ENCODE measurements around the gene MCCC2.
"Not testable (repeated sequence)": the region's sequence is repeated elsewhere in the genome, so short reads cannot be mapped to it uniquely, and the experiment has no call there.

The MCCC2 gene

DNA sequence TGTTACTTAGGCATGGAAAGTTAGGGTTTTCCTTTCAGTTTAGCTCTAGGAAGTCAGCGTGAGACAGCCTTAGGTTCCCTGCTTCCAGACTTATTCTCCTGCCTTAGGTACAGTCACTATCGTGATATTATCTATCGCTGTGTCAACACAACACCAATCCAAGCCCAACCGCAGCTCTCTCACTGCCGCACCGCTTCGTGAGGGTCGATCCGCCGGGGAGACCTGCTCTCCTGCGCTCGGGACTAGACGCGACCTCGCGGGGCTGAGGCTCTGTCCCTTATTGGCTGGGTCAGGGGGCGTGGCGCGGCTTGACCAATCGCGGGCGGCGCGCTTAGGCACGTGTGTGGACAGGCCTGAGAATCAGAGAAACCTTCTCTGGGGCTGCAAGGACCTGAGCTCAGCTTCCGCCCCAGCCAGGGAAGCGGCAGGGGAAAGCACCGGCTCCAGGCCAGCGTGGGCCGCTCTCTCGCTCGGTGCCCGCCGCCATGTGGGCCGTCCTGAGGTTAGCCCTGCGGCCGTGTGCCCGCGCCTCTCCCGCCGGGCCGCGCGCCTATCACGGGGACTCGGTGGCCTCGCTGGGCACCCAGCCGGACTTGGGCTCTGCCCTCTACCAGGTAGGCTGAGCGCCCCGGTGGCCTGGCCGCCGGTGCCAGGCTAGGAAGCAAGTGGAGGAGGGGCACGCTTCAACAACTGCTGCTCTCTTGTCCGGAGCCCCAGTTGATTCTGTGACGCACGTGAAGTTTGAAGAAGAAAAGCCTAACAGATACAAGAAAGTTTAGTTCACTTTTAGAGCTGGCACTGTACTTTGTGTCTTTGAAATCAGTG lies at the start of gene MCCC2:
TSS of gene MCCC2 (plus strand) at position 400 of the 825 bp plus-strand sequence. CDS start at position 486, 86 bp downstream.
- peak; percentile 89 to 91 for DNase-seq (ENCODE audit: low read depth in 2 of 2)

DNA sequence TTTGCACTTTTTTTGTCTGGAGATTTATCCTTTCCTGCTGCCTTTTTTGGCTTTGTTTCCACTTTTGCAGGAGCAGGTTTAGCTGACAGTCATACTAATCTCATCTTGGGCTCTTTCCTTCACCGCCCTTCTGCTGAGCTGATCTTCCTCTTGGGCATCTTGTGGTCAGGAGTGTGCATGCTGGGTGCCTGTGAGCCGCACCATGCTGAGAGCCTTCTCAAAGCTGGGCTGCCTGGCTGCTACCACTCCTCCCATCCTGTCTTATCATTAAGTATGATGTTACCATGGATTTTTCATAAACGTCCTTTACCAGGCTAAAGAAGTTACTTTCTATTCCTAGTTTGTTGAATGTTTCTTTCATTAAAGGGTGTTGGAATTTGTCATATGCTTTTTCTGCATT lies 49.5 kb upstream of the MCCC2 start:
- no peak for DNase-seq (ENCODE audit: low read depth in 2 of 2)

DNA sequence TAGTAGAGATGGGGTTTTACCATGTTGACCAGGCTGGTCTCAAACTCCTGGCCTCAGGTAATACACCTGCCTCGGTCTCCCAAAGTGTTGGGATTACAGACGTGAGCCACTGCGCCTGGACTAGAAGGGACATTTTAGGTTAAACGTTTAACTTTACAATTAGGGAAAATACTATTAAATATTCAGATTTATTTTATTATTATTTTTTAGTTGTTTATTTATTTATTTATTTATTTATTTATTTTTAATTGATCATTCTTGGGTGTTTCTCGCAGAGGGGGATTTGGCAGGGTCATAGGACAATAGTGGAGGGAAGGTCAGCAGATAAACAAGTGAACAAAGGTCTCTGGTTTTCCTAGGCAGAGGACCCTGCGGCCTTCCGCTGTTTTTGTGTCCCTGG lies 36.3 kb upstream of the MCCC2 start:
- not testable (repeated sequence) for DNase-seq (ENCODE audit: low read depth in 2 of 2)

DNA sequence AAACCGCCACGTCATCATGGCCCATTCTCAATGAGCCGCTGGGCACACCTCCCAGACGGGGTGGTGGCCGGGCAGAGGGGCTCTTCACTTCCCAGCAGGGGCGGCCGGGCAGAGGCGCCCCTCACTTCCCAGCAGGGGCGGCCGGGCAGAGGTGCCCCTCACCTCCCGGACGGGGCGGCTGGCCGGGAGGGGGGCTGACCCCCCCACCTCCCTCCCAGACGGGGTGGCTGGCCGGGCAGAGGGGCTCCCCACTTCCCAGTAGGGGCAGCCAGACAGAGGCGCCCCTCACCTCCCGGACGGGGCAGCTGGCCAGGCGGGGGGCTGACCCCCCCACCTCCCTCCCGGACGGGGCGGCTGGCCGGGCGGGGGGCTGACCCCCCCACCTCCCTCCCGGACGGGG lies 35.6 kb upstream of the MCCC2 start:
- DNase-seq (ENCODE audit: low read depth in 2 of 2) = not testable (repeated sequence)

DNA sequence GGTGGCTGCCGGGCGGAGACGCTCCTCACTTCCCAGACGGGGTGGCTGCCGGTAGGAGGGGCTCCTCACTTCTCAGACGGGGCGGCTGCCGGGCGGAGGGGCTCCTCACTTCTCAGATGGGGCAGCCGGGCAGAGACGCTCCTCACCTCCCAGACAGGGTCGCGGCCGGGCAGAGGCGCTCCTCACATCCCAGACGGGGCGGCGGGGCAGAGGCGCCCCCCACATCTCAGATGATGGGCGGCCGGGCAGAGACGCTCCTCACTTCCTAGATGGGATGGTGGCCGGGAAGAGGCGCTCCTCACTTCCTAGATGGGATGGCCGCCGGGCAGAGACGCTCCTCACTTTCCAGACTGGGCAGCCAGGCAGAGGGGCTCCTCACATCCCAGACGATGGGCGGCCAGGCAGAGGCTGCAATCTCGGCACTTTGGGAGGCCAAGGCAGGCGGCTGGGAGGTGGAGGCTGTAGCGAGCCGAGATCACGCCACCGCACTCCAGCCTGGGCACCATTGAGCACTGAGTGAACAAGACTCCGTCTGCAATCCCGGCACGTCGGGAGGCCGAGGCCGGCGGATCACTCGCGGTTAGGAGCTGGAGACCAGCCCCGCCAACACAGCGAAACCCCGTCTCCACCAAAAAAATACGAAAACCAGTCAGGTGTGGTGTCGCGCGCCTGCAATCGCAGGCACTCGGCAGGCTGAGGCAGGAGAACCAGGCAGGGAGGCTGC lies 35.0 kb upstream of the MCCC2 start:
- DNase-seq (ENCODE audit: low read depth in 2 of 2) = not testable (repeated sequence)

DNA sequence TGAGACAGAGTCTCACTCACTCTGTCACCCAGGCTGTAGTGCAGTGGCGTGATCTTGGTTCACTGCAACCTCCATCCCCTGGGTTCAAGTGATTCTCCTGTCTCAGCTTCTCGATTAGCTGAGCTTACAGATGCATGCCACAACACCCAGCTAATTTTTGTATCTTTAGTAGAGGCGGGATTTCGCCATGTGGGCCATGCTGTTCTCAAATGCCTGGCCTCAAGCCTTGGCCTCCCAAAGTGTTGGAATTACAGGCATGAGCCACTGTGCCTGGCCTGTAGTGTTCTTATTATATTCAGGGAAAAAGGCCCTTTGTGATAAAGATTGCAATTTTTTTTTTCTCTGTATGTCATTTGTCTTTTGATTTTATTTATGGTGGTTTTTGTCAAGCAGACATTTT lies 24.0 kb upstream of the MCCC2 start:
- DNase-seq (ENCODE audit: low read depth in 2 of 2) = no peak

DNA sequence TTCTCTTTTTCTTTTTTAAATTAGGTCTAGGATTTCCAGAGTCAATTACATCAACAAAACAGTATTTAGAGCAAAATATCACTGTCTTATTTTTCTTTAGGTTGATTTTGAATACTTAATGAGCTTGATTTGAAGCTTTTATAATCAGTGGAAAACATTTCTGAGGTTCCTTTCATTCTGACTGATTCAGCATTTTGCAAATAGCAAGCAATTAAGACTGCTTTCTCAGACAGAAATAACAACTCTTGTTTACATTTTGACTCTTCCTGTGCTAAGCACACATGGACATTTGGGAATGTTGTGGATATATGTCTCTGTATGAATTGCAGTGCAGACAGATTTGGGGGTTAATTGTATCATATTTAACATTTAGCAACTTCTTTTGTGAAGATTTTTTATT lies 22.2 kb upstream of the MCCC2 start:
- DNase-seq (ENCODE audit: low read depth in 2 of 2) = no peak

DNA sequence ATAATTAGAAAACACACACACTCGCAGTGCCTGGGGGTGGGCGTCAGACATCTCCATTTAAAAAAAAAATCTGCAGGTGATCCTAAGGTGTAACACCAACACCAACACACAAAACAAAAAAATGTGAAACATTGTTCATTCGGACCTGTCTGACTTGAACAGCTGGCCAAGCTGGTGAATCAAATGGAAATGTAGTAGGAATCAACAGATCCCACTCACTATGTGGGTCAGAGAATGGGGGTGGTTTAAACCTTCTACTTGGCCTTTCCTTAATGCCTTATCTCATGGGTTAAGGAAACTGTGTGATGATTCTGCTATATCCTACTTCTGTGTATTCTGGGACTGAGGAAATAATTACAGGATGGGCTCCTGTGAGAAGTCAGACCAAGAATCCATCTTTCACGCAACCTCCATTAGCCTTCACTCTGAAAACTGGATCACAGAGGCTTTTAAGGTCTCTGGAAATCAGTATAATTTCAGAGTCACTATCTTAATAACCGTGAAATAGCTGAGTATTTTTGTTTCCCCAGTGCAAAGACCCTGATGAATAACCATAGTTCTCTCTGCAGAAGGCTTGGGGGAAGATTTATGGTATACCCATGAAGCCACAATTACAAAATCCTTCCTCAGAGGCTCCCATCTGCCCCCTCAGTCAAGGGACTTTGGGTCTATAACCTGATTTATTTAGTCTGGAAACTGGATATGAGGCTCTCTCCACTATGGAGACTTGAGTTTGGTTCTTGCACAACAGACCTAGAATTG lies 17.2 kb upstream of the MCCC2 start:
- DNase-seq (ENCODE audit: low read depth in 2 of 2) = no peak

DNA sequence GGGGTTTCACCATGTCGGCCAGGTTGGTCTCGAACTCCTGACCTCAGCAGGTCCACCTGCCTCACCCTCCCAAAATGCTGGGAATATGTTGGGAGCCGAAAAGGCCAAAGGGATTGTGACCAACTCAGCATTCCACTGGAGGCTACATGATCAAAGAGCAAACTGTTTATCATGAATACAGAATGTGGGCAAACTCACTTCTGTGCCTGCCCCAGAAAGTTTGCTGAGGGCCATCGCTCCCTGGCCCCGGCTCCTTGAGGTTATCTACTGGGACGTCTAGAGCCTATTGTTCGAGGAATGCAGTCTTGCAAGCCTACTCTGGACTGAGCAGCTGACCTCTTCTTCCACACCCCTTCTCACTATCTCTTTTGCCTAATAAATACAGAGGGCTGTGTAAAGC lies 15.3 kb upstream of the MCCC2 start:
- DNase-seq (ENCODE audit: low read depth in 2 of 2) = not testable (repeated sequence)

DNA sequence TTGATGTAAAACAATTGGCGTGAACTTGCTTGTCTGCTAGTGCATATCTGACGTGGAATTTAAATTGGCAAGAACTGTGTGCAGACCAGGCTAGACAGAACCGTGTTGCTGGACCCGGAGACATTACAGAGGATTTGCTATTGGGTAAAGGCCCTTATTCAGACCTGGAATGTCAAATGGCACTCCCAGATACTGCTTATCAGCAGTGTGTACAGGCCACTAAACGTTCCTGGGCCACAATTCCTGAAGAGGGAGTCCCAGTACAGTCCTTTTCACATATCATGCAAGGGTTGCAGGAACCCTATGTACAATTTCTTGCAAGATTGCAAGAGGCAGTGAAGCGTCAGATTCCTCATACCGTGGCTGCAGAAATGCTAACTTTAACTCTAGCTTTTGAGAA lies 13.5 kb upstream of the MCCC2 start:
- no peak for DNase-seq (ENCODE audit: low read depth in 2 of 2)

DNA sequence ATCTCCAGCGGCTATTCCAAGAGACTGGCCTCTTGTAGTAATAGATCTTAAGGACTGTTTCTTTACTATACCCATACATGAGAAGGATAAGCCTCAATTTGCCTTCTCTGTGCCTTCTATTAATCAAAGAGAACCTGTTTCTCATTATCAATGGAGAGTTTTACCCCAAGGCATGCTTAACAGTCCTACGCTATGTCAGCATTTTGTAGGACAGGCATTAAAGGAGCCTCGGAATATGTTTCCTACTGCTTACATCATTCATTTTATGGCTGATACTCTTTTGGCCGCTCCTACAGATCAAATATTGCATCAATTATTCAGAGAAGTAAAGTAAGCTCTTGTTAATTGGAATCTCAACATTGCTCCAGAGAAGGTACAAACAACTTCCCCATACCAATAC lies 11.6 kb upstream of the MCCC2 start:
- DNase-seq (ENCODE audit: low read depth in 2 of 2) = not testable (repeated sequence)

DNA sequence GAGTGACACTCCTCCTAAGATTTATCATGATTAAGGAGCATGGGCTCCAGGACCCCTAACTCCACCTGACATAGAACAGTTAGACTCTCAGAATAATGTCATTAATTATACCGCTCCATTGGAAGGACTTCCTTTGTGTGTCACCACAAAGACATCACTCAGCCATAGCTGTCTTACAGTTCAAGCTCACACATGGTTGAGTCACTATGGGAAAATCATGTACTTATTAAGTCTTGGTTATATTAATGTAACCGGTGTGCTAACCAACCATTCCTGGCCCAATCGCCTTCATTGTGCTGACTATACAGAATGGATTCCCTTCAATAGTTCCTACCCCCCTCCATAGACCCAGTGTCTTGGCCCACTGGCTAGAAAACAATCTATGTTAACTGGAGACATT lies 10.9 kb upstream of the MCCC2 start:
- DNase-seq (ENCODE audit: low read depth in 2 of 2) = no peak

DNA sequence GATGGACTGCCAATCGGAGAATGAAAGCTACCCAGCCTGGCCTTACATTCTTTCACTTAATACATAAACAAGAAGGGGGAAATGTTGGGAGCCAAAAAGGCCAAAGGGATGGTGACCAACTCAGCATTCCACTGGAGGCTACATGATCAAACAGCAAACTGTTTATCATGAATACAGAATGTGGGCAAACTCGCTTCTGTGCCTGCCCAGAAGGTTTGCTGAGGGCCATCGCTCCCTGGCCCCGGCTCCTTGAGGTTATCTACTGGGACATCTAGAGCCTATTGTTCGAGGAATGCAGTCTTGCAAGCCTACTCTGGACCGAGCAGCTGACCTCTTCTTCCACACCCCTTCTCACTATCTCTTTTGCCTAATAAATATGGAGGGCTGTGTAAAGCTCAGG lies 9.3 kb upstream of the MCCC2 start:
- DNase-seq (ENCODE audit: low read depth in 2 of 2) = not testable (repeated sequence)

DNA sequence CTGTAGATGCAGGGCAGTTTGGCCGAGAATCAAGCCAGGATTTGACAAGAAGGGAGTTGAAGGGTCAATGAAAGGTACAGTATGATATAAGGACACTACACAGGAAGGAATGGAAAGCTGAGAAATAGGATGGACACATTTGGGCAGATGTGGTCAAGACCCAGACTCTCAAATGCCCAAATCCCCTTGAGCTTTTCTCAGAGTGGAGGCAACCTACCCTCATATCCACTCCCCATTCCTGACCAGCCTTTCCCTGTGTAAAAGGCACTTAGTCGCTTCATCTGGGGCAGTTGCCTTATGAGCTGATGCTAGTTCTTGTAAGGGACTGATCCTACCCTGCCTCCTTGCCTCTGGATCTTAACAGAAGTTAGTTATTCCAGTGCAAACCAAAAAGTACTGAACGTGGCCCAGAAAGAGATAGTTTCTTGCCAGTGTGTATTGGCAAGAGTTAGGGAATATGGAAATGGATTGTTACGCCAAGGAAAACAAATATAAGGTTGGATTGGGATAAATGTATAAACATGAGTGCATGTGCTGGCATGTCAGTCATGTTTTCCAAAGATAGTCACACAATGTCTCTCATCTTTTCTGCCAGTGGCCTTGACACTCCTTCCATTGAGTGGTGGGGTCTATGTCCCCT lies 4.1 kb upstream of the MCCC2 start:
- DNase-seq (ENCODE audit: low read depth in 2 of 2) = no peak

DNA sequence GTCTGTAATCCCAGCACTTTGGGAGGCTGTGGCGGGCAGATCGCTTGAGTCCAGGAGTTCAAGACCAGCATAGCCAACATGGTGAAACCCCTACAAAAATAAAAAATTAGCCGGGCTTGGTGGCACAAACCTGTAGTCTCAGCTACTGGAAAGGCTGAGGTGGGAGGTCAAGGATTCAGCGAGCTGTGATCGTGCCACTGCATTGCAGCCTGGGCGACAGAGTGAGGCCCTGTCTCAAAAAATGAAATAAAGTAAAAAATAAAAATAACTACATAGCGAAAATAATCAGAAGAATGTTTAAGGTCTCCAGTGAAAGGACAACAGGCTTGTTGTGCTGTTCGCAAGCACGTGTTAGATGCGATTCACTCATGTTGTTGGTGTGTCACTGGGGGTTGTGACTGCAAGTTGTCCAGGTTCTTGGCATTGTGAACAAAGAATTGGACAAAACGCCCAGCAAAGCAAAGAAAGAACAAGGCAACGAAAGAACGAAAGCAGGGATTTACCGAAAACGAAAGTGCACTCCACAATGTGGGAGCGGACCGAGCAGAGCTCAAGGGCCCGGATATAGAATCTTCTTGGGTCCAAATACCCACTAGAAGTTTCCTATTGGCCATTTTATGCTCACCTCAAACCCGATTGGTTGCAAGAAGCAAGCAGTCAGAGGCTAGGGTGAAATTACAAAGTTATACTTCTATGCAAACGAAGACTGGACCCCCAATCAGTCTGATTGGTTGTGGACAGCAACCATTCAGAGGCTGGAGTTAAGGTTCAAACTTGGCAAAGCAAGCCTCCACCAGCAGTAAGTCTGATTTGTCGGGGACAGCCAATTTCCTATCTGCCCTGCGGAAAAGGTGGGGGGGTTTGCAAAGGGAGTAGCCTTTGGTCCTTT lies 844 bp upstream of the MCCC2 start:
- no peak for DNase-seq (ENCODE audit: low read depth in 2 of 2)

DNA sequence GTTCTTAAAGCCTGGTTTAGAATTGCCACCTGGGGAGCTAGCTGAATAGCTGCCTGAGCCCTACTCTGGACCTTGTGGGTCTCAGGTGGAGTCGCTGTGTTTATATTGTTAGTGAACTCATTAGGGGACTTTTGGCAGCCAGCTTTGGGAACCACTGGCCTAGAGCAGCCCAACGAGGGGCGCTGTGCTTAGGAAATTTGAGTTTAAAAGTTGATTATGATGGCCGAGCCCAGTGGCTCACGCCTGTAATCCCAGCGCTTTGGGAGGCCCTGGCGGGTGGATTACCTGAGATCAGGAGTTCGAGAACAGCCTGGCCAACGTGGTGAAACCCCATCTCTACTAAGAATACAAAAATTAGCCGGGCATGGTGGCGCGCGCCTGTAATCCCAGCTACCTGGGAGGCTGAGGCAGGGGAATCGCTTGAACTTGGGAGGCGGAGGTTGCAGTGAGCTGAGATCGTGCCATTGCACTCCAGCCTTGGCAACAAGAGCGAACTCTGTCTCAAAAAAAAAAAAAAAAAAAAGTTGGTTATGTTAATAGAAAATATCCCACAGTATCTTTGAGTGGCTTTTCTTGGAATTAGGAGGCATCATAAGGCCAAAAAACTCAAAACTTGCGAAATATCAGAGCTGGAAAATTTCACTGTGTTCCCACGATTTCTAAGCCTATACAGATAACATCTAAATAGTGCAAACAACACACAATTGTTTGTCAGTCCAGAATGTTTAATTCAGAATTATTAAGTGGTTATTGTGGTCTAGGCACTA lies 809 bp downstream of the MCCC2 start:
- DNase-seq (ENCODE audit: low read depth in 2 of 2) = no peak

DNA sequence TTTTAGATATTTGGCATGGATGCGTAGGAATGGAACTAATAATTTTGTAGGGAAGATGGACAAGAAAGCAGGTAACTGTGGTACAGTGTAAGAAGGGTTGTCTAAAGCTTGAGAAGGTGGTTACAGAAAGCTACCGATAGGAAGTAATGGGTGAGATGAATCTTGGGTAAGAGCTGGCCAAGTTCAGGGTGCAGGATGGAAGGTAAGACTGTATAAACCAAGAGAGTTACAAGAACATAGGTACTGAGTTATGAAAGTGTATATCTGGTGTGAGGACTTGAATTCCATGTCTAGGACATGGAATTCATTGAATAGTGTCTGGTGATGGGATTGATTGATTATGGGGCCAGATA lies 1.4 kb downstream of the MCCC2 start:
- DNase-seq (ENCODE audit: low read depth in 2 of 2) = no peak

DNA sequence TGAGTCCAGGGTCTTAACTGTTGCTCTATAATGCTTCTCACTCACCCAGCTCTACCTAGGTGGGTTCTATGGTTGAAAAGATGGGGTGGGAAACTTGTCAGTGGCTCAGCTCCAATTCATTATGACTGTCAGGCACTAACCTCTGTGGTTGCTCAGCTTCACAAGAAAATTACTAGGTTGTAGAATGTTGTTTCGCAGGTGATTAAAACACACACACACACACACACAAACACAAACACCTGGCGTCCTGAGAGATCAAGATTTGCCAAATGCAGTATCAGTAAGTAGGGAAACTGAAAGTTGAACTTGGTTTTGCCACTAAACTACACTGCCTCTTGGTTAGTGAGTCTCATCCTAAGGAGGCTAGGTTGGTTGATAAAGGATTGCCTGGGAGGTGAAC lies 2.8 kb downstream of the MCCC2 start:
- DNase-seq (ENCODE audit: low read depth in 2 of 2) = no peak

DNA sequence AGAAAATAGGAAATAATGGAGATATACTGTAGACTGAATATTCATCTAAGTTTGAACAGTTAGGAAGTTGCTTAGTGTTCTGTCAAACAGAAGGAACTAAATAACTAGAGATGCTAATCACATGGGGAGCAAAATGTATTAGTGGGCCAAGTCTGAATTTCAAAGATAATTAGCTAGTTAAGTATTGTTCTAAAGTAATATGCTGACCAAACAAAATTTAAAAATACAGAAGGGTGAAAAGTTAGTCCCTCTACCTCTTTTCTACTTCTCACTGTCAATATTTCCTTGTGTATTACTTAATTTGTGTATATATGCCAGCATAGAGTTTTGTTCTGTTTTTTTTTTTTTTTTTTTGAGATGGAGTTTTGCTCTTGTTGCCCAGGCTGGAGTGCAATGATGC lies 4.0 kb downstream of the MCCC2 start:
- no peak for DNase-seq (ENCODE audit: low read depth in 2 of 2)

DNA sequence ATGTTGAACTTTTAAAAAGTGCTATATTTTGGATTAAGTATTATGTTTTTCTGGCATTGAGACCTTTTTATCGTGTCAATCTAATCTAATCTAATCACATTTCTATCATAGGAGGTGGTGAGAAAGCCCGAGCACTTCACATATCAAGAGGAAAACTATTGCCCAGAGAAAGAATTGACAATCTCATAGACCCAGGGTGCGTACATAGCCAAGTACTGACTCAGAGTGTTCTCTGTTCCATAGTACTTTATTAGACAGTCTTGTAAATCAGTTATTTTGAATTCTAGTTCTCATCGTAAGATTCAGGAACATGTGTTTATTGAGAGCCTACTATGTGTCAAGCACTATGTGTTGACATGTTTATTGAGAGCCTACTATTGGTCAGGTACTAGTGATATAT lies 9.0 kb downstream of the MCCC2 start:
- no peak for DNase-seq (ENCODE audit: low read depth in 2 of 2)
